ENCODE data around the gene DOP1B. TPM values are rescaled to one million over a fixed set of nuclear protein-coding genes. Genes with fewer than 3 reads are reported as not detected.

Gene DOP1B
- 11.8 and 12.1 TPM in 2 replicates for total RNA-seq

GRCh38 chr21:36156815-36157670, at the start of gene DOP1B:
TSS of gene DOP1B (plus strand) at chr21:36156824. CDS start at chr21:36164734, 7,910 bp downstream.

GRCh38 chr21:36134803-36135390, 21.7 kb upstream of the DOP1B start, which contains the start of gene CBR3:
TSS of gene CBR3 (plus strand) at chr21:36135079. CDS start at chr21:36135193, 114 bp downstream.

Other genes starting within 250 kb of the DOP1B start
- 10.1 and 18.2 TPM in 2 replicates for gene SETD4, start 96.3 kb upstream of the DOP1B start, total RNA-seq
- 25.5 and 32.2 TPM in 2 replicates for gene CBR1, start 86.8 kb upstream of the DOP1B start, total RNA-seq
- gene CBR3, start 21.7 kb upstream of the DOP1B start, total RNA-seq: 6.2 and 10.9 TPM in 2 replicates
- gene MORC3, start 163.4 kb downstream of the DOP1B start, total RNA-seq: 30.7 and 34.4 TPM in 2 replicates
- gene CHAF1B, start 228.6 kb downstream of the DOP1B start, total RNA-seq: 4.2 and 6.3 TPM in 2 replicates